Activated CD4-positive, alpha-beta T cell treated with anti-CD3 and anti-CD28 coated beads for 36 hours (primary cell): ENCODE data around the gene GAS2L1. TPM values are rescaled to one million over a fixed set of nuclear protein-coding genes. Genes with fewer than 3 reads are reported as not detected.

Experiments
- ATAC-seq: fragments of 200-7000 bp; cut with Tn5 transposase; one replicate; pipeline ENCODE4 v1.10.0; 2021; ENCODE audit warnings: mild to moderate bottlenecking, moderate library complexity
- CTCF ChIA-PET: fragments of 350-600 bp; sonication (Branson Sonifier 250); formaldehyde crosslinking; loops from one replicate; lab custom pipeline; 2021; ENCODE audit warnings: antibody characterized with exemption; lab: Charles Lee
- POLR2A ChIA-PET: fragments of 350-600 bp; sonication (Branson Sonifier 250); formaldehyde crosslinking; loops from one replicate; lab custom pipeline; 2021; ENCODE audit warnings: antibody characterized with exemption, inconsistent platforms; lab: Charles Lee
- DNase-seq: peaks from one replicate; pipeline ENCODE4 v3.0.0-alpha.2; 2020
- H3K27ac Mint-ChIP-seq: one replicate; pipeline ENCODE4 v1.8.0; 2021; ENCODE audit warnings: mixed read lengths
- H3K27me3 Mint-ChIP-seq: one replicate; pipeline ENCODE4 v1.8.0; 2021; ENCODE audit warnings: mixed read lengths
- H3K36me3 Mint-ChIP-seq: one replicate; pipeline ENCODE4 v1.8.0; 2021; ENCODE audit warnings: low read depth, mixed read lengths
- H3K4me1 Mint-ChIP-seq: one replicate; pipeline ENCODE4 v1.8.0; 2021; ENCODE audit warnings: mixed read lengths
- H3K4me3 Mint-ChIP-seq: one replicate; pipeline ENCODE4 v1.8.0; 2021; ENCODE audit warnings: mild to moderate bottlenecking, moderate library complexity, mixed read lengths
- H3K9me3 Mint-ChIP-seq: one replicate; pipeline ENCODE4 v1.8.0; 2021; ENCODE audit warnings: low read depth, mixed read lengths
- intact Hi-C, 2 experiments: fragments of 100-400 bp; cut with DNase I in 1 of 2; cut with micrococcal nuclease in 1 of 2; formaldehyde crosslinking; loops; one replicate each; pipeline versions ENCODE4 v1.14.2 to v1.15.1; 2022 to 2024; cut with DNase I, micrococcal nuclease
- microRNA-seq: library from miRNA; unstranded; fragments of <30 nt; microRNA quantifications from one replicate; pipeline ENCODE4 v1.2.0, GENCODE V29; 2021; ENCODE audit warnings: borderline replicate concordance
- total RNA-seq, 2 experiments: library from RNA; stranded (reverse); gene quantifications; one replicate each; pipeline ENCODE4 v1.2.3, GENCODE V29; 2021

The GAS2L1 gene
- total RNA-seq, 2 experiments from 2014 or later: 0.84 to 0.98 TPM

- Mint-ChIP-seq H3K27me3 (no peaks in the 10 kb centered on the region), H3K4me1 (no peaks in the 10 kb centered on the region), H3K4me3 (no peak overlapping the region), H3K36me3 (peaks cover 32% of the 10 kb centered on the region), H3K27ac (no peak overlapping the region), H3K9me3 (no peaks in the 10 kb centered on the region)
- DNase-seq: peak; percentile 9
- no peak for ATAC-seq
- intact Hi-C loops: no loop called here
- CTCF ChIA-PET: interaction anchor here (0.6 kb wide), 1 partner anchor 276 kb away, joined by 3 read pairs; no protein-coding TSS in a partner anchor
- POLR2A ChIA-PET: interaction anchor here (1.2 kb wide), 1 partner anchor 88 kb away, joined by 4 read pairs; no protein-coding TSS in a partner anchor
These were observed 53.0 kb downstream of the GAS2L1 start for GRCh38 chr22:29359469-29359868.

Small RNA genes lying within 50 kb of the gene (microRNA-seq; reads per million reads assigned to microRNA genes)
- gene MIR3653: 146 reads per million, percentile 68 among the genes with 10 or more reads in this experiment

Other genes with a start within 250 kb of the GAS2L1 start
- not detected for gene C22orf31, start 244.8 kb upstream of the GAS2L1 start, total RNA-seq
- gene KREMEN1, start 233.6 kb upstream of the GAS2L1 start, total RNA-seq: under 1 TPM; 0.11 to 0.30 TPM
- gene EMID1, start 100.8 kb upstream of the GAS2L1 start, total RNA-seq: not detected
- 10 to 100 TPM; 23.2 to 25.3 TPM for gene RHBDD3, start 38.7 kb upstream of the GAS2L1 start, total RNA-seq
- gene EWSR1, start 38.4 kb upstream of the GAS2L1 start, total RNA-seq: 100 to 1,000 TPM; 326 to 567 TPM
- under 1 TPM in 1 of 2 experiments, not detected in 1; 0.35 TPM for gene RASL10A, start 9.0 kb downstream of the GAS2L1 start, total RNA-seq
- 10 to 100 TPM; 56.6 to 59.9 TPM for gene AP1B1, start 81.9 kb downstream of the GAS2L1 start, total RNA-seq
- not detected for gene RFPL1, start 131.9 kb downstream of the GAS2L1 start, total RNA-seq
- gene NEFH, start 173.6 kb downstream of the GAS2L1 start, total RNA-seq: 1 to 10 TPM; 2.1 to 2.7 TPM
- gene THOC5, start 247.1 kb downstream of the GAS2L1 start, total RNA-seq: 10 to 100 TPM; 52.4 to 65.7 TPM